ENCODE results near the gene ABCG8. TPM values are rescaled to one million over a fixed set of nuclear protein-coding genes. Genes with fewer than 3 reads are reported as not detected.

ABCG8 gene
- total RNA-seq (2022) (not detected in 2 replicates), Bru-seq, nascent RNA (not detected), BruChase-seq, experiment 1, labeled RNA remaining after a 6-hour chase (percentile 11 among the genes with signal in this experiment), BruChase-seq, experiment 2, labeled RNA remaining after a 2-hour chase (percentile 5 among the genes with signal in this experiment)
- long read RNA-seq: 0 reads

DNA sequence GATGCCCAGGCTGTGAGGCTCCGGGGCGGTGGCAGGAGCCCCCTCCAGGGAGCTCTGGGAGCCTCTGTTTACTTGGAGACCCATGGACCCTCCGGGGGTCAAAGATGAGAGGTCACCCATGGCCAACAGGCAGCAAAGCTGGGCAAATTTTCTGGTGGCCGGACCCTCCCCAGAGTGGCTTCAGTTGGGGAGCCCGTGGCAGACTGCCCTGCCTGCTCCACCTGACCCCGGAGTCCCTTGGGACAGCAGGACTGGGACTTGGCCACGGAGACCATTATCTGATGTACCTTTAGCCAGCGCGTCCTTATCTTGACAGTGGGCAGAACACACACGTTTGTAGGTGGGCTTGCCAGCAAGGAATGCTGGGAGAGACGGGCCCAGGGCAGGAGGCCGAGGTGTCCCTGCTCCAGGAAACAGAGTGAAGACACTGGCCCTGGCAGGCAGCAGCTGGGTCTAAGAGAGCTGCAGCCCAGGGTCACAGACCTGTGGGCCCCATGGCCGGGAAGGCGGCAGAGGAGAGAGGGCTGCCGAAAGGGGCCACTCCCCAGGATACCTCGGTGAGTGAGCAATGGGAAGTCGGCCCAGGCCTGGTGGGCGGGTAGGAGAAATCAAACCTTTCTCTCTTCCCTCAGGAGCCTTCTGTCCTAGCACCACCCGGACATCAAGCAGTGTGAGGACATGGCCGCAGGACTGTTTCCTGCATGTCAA lies at the start of gene ABCG8, which contains the start of gene ABCG5:
Gene ABCG8 (plus strand): TSS at position 412 of the 708 bp plus-strand sequence. CDS start 83 bp downstream, at position 495.
Gene ABCG5 (minus strand): TSS at position 280 of the 708 bp plus-strand sequence. CDS start 160 bp downstream, at position 120.
- CTCF ChIA-PET: interaction anchor here (0.6 kb wide), 1 partner anchor 835 kb away, joined by 3 read pairs; no protein-coding TSS in a partner anchor
- Mint-ChIP-seq H3K4me1 (ENCODE audit: insufficient read depth, unreplicated experiment) (no peaks in the 10 kb centered on the region), H3K27me3 (ENCODE audit: insufficient read depth, unreplicated experiment) (peaks cover 18% of the 10 kb centered on the region), H3K9me3 (ENCODE audit: unreplicated experiment) (no peaks in the 10 kb centered on the region), H3K36me3 (ENCODE audit: insufficient read depth, unreplicated experiment) (no peaks in the 10 kb centered on the region), H3K4me3 (ENCODE audit: unreplicated experiment) (no peak within 1 kb of the TSS), H3K27ac (ENCODE audit: low read depth, unreplicated experiment) (no peak within 1 kb of the TSS)
- TF ChIP-seq, protein P1, sequence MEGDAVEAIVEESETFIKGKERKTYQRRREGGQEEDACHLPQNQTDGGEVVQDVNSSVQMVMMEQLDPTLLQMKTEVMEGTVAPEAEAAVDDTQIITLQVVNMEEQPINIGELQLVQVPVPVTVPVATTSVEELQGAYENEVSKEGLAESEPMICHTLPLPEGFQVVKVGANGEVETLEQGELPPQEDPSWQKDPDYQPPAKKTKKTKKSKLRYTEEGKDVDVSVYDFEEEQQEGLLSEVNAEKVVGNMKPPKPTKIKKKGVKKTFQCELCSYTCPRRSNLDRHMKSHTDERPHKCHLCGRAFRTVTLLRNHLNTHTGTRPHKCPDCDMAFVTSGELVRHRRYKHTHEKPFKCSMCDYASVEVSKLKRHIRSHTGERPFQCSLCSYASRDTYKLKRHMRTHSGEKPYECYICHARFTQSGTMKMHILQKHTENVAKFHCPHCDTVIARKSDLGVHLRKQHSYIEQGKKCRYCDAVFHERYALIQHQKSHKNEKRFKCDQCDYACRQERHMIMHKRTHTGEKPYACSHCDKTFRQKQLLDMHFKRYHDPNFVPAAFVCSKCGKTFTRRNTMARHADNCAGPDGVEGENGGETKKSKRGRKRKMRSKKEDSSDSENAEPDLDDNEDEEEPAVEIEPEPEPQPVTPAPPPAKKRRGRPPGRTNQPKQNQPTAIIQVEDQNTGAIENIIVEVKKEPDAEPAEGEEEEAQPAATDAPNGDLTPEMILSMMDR (IDR thresholded peaks at IDR 0.05; ENCODE audit: unreplicated experiment): no peak
- POLR2A ChIA-PET: no interaction called here
- no peak for DNase-seq (ENCODE audit: unreplicated experiment)
- intact Hi-C loops (cut with micrococcal nuclease): no loop called here
- no TSS peak for BruUV-seq (replicated peaks)

DNA sequence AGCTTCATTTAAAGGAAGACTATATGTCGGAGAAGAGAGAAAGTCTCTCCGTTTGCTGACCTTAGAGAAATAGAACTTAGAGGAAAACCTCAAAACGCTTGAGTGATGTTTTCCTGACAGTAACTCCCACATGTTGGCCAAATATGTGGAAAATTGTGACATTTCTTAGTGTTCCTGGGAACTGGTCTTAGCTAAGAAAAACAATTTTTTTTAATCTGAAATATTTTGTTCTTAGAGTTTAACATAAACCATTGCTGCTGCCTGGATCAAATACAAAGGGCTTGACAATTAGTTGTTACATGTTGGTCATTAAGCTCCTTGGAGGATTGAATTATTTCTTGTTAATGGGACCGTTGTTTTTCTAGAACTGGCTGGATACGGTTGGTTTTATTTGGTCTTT lies 48.6 kb upstream of the ABCG8 start:
- no peak for DNase-seq (ENCODE audit: unreplicated experiment)
- TF ChIP-seq, protein P1 (IDR thresholded peaks at IDR 0.05; ENCODE audit: unreplicated experiment): no peak
- no TSS peak for BruUV-seq (replicated peaks)
- peaks cover 47% of the 10 kb centered on the region for H3K36me3 Mint-ChIP-seq (ENCODE audit: insufficient read depth, unreplicated experiment)
- H3K9me3 Mint-ChIP-seq (ENCODE audit: unreplicated experiment): no peaks in the 10 kb centered on the region
- no peak overlapping the region for H3K27ac Mint-ChIP-seq (ENCODE audit: low read depth, unreplicated experiment)
- no peaks in the 10 kb centered on the region for H3K4me1 Mint-ChIP-seq (ENCODE audit: insufficient read depth, unreplicated experiment)
- POLR2A ChIA-PET: interaction anchor here (0.6 to 1.0 kb wide), 2 partner anchors 15 to 1741 kb away, joined by 3 to 4 read pairs; no protein-coding TSS in a partner anchor
- CTCF ChIA-PET: interaction anchor here (1.0 kb wide), 1 partner anchor 9 kb away, joined by 5 read pairs; no protein-coding TSS in a partner anchor
- H3K4me3 Mint-ChIP-seq (ENCODE audit: unreplicated experiment): no peak overlapping the region
- H3K27me3 Mint-ChIP-seq (ENCODE audit: insufficient read depth, unreplicated experiment): no peaks in the 10 kb centered on the region
- intact Hi-C loops (cut with micrococcal nuclease): no loop called here

- Mint-ChIP-seq H3K4me3 (ENCODE audit: unreplicated experiment) (no peak overlapping the region), H3K27ac (ENCODE audit: low read depth, unreplicated experiment) (no peak overlapping the region), H3K27me3 (ENCODE audit: insufficient read depth, unreplicated experiment) (no peaks in the 10 kb centered on the region), H3K9me3 (ENCODE audit: unreplicated experiment) (no peaks in the 10 kb centered on the region), H3K36me3 (ENCODE audit: insufficient read depth, unreplicated experiment) (peaks cover 54% of the 10 kb centered on the region), H3K4me1 (ENCODE audit: insufficient read depth, unreplicated experiment) (no peaks in the 10 kb centered on the region)
- TF ChIP-seq, protein P1 (IDR thresholded peaks at IDR 0.05; ENCODE audit: unreplicated experiment): no peak
- DNase-seq (ENCODE audit: unreplicated experiment): no peak
- POLR2A ChIA-PET: no interaction called here
- no TSS peak for BruUV-seq (replicated peaks)
- intact Hi-C loops (cut with micrococcal nuclease): no loop called here
- CTCF ChIA-PET: no interaction called here
Measured at GRCh38 chr2:43791035-43791765, 47.6 kb upstream of the ABCG8 start.

GRCh38 chr2:43792653-43793052 lies 46.1 kb upstream of the ABCG8 start:
- peaks cover 56% of the 10 kb centered on the region for H3K36me3 Mint-ChIP-seq (ENCODE audit: insufficient read depth, unreplicated experiment)
- no peaks in the 10 kb centered on the region for H3K4me1 Mint-ChIP-seq (ENCODE audit: insufficient read depth, unreplicated experiment)
- intact Hi-C loops (cut with micrococcal nuclease): no loop called here
- no peaks in the 10 kb centered on the region for H3K9me3 Mint-ChIP-seq (ENCODE audit: unreplicated experiment)
- H3K27ac Mint-ChIP-seq (ENCODE audit: low read depth, unreplicated experiment): no peak overlapping the region
- no peak for DNase-seq (ENCODE audit: unreplicated experiment)
- ChIA-PET POLR2A (no interaction called here), CTCF (no interaction called here)
- TF ChIP-seq, protein P1 (IDR thresholded peaks at IDR 0.05; ENCODE audit: unreplicated experiment): no peak
- BruUV-seq (replicated peaks): no TSS peak
- H3K4me3 Mint-ChIP-seq (ENCODE audit: unreplicated experiment): no peak overlapping the region
- H3K27me3 Mint-ChIP-seq (ENCODE audit: insufficient read depth, unreplicated experiment): no peaks in the 10 kb centered on the region

Data from MCF 10A (cell line).